ENCODE data around the gene BANP.

Gene BANP

DNA sequence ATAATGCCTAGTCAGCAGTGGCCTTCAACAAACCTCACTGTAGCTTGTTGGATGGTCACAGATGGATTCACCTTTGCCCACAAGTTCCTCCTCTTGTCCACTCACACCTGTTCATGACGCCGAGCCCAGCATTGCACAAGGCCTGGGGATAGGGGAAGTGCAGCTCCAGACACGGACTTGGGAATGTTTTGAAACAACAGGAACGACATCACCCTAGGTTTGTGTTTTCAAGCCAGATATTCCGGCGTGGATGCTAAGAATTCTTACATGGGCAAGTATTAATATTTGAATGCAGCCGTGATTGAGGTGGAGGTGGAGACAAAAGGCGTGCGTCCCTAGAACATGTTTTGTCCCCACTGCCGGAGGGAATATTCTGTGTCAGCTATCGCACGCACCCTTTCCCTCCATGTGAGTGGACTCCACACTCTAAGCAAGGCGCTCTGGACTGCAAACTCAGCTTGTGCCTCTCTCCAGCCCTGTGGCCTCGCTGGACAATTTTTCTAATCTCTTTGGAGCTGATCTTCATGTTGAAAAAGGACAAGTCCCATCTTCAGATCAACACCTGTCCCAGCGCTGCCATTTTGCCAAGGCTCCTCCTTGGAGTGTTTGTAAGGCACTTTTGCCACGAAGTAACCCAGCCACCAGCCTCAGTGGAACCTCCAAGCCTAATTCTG, 2.0 kb upstream of the BANP start:
- no peak for DNase-seq

DNA sequence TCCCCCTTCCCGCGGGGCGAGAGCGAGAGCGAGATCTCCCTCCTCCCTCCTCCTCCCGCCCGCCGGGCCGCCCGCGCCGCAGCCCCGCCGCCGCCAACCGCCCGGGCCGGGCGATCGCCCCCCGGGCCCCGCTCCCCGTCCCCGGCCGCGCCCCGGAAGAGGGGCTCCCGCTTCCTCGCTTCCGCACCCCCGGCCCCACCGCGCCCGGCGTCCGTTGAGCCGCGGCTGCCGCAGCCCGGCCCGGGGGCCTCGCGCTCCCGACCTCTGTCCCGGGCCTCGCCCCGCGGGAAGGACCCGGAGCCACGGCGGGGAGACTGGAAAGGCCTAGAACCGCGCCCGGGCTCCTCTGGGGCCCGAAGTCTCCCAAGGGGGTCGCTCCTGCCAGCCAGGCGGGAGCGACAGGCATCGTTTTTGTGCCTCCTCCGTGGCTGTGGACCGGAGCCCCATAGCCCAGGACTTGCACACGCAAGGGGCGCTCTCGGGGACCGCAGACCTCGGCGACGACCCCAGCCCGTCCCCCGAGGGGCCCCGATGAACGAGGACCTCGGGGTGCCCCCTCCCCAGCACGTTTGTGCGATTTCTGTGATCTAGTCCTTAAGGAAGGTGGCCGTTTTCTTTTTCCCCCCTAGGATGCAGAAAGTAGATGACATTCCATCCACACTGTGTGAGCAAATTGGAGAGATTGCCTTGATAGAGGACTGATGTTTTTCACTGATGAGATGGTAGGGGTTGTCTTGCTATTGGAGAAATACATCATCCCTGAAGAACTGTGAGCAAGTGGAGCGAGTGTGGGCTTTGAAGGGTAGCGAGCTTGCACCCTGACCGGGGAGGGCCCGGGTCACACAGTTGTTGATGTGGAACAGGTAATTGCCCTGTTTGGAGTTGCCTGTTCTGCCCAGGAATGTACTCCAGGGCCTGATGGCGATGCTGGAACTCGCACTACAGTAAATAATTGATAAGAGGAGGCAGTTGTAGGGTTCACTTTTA, 611 bp downstream of the BANP start:
- no peak for DNase-seq

GRCh38 chr16:87952751-87953150, 1.5 kb downstream of the BANP start:
- no peak for DNase-seq

GRCh38 chr16:87953308-87954215, 2.3 kb downstream of the BANP start:
- DNase-seq, result no peak

- no peak for DNase-seq
Measured at GRCh38 chr16:87954361-87954760, 3.1 kb downstream of the BANP start.

DNA sequence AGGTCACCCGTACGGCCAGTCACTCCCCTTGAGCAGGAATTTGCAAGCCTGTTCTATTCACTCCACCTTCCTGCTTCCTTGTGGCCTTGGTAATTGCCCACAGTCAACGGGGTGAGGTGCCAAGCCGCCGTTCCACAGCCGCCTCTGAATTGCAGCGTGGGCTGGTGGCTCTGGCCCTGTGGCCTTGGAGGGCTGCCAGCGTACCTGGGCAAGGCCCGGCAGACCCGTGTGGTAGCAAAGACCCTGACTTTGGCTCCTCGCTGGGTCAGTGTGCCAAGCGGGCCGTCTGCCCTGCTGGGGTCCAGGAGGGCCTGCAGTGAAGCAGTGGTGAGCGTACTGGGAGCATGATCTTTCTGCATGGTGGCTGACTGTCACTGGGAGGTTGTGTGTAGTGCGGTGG, 3.6 kb downstream of the BANP start:
- DNase-seq, result no peak

- DNase-seq, result no peak
Measured at GRCh38 chr16:87955302-87956097, 4.3 kb downstream of the BANP start.

DNA sequence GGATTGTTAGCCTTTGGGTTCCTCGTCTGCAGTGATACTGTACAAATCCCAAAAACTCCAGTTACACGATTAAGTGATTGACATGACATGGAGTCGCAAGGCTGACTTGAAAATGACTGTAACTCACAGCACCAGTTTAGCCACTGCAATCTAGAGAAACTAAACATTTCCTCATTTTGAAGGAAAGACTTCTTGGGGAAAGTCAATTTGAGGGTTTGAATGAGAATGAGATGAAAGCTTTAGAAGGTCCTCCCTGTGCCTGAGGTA, 4.8 kb downstream of the BANP start:
- DNase-seq, result no peak

DNA sequence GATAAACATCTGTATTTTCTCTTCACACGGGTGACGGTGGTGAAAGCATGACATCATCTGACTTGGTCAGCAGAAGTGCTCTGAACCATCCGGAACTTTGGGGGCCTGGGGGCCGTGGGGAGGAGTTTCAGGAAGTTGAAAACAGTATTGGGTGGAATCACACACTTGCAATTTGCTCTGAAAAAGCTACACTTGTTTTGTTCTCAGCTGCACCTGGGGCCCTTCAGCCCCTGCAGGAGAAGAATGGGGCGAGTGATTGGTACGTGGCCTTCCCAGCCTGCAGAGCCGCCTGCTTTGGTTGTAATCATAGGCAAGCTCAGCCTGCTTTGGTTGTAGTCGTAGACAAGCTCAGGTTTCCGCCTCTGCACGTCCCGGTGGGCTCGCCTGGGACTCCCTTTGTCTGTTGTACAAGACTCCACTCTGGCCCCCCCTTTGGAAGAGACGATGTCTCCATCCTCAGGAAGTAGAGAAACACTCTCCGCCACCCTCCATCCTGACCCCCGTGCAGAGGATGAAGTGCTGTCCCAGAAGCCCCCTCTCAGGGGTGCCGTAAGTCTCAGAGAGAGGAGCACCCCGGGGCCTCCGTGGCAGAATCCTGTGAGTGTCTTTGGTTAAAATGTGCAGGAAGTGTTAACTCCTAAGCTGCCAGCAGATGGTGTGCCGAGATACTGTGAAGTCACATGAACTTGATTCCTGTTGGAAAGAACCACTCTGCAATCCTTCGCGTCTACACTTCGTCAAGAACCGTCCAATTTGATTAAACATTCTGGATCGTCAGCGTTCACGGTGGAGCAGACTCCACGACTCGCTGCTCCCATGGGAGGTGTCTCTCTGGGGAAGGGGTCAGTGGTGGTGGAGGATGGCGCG, 5.4 kb downstream of the BANP start:
- DNase-seq, result no peak

DNA sequence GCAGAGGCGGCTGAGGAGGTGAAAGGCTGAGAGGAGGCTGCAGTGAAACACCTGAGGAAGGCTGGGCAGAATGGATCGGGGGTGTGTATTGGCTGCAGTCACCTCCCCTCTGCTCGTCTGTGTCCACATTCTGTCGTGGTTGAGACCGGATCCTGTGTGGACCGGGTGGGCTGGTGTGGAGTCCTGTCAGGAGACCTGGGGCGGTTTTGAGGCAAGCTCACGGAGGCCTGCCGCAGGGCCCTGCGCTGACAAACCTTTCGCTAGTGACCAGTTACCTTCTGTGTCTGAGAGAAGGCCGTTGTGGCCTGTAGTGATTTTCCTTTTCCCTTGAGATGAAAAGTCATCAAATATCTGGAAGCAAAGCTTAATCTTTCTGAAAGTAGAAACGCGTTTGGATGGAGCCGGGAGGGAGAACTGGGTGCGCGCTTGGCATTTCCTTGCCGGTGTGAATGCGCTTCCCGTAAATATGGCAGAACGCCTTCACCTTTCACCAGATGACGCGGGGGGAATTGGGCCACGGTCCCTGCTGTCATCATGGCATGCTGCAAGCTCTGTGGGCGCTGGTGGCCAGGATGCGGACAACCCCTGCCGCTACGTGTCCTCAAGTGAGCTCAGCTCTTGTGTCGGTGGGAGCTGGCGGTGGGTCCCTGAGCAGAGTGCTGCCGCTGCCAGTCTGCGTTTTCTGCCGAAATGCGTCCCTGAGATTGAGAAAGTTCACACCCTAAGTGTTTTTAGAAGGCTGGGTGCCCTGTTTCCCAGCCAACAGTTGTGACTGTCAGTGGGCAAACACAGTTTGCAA, 6.3 kb downstream of the BANP start:
- DNase-seq, result no peak

- no peak for DNase-seq
Measured at GRCh38 chr16:87958632-87959031, 7.4 kb downstream of the BANP start.

DNA sequence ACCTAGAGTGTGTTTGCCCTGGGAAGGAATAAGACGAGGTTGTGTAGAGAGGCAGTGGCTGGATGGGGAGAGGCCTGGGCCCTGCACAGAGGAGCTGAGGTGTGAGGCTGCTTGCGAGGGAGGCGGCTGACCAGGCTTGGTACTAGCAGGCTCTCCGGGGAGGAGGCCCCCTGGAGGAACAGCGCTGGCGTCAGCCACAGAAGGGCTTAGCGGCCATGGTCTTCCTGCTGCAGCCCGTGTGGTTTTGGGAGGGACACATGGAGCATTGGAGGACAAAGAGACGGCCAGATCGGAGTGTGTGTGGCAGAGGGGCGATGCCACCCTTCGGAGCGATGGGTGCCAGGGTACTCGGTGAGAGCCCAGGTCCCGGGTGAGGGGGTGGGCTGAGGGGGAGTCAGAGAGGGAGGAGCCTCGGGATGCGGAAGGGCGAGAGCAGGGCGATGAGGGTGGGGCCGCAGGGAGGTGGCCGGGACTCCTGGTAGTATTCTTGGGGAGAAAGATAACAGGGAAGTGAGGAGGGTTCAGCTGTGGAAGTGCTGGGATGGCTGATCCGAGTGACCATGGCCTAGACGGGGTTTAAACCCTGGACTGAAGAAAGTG, 8.3 kb downstream of the BANP start:
- DNase-seq, result no peak

- no peak for DNase-seq
Measured at GRCh38 chr16:87960296-87960695, 9.1 kb downstream of the BANP start.

DNA sequence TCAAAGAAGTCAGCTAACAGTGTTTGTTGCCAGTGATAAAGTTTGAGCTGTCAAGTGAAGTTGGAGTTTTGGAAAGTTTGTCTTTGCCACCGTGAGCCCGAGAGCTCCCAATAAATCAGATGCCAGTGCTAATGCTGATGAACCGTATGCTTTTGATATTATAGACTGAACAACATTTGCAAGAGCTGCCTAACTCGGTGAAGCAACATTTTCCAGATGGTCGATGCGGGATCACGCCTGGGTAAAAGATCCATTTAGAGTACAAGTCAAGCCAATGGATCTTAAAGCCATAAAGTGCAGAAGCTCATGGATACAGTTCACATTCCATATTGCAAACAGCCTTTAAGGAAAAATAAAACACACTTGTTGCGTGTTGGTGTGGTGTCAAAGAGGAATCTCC, 9.6 kb downstream of the BANP start:
- DNase-seq, result no peak

- DNase-seq, result no peak
Measured at GRCh38 chr16:87961623-87962022, 10.4 kb downstream of the BANP start.

- DNase-seq, result no peak
Measured at GRCh38 chr16:87963400-87963799, 12.2 kb downstream of the BANP start.

GRCh38 chr16:87964049-87964659, 12.9 kb downstream of the BANP start:
- DNase-seq, result no peak

GRCh38 chr16:87965417-87965816, 14.2 kb downstream of the BANP start:
- DNase-seq, result no peak

DNA sequence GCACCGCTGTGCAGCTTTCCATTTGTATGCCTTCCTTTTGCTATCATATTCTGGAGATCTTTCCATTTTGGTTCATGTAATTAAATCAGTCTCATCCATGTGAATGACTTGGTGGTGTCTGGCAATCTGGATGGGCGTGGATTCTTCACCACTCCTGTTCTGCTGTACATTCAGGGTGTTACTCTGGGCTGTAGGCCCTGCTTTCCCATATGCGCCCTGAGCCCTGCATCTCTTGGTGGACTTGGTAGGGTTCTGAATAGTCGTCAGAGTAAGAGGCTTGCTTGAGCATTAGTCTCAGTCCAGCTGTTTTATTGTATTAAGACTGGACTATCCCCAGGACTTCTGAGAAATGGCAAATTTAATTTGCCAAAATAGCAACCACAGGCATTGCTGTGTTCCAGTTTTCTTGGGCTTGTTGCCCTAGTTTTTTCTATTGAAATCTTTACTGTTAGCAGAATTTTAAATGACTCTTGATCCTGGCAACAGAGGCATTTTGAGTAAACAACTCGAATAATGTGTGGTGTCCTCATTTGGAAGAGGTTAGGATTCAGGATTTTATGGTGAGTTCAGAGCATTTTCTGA, 14.9 kb downstream of the BANP start:
- no peak for DNase-seq

All from hippocampal formation (tissue), 2 donors.